Activated gamma-delta T cell treated with anti-CD3 and anti-CD28 coated beads, Interleukin-2, amount 50 U/mL, for 16 hours (primary cell): ENCODE data around the gene MYO5A.
"Not testable (repeated sequence)": the region's sequence is repeated elsewhere in the genome, so short reads cannot be mapped to it uniquely, and the experiment has no call there.

Experiments used
- DNase-seq: peaks from one replicate; pipeline ENCODE4 v3.0.0-alpha.2; 2020; ENCODE audit warnings: low read depth

The MYO5A gene

GRCh38 chr15:52505151-52505550 lies 23.5 kb downstream of the MYO5A start:
- DNase-seq, result no peak

- no peak for DNase-seq
These were observed 24.7 kb downstream of the MYO5A start for GRCh38 chr15:52503788-52504496.

- no peak for DNase-seq
These were observed 26.1 kb downstream of the MYO5A start for GRCh38 chr15:52502608-52503007.

- DNase-seq, result no peak
These were observed 29.2 kb downstream of the MYO5A start for GRCh38 chr15:52499506-52499905.

- no peak for DNase-seq
These were observed 30.0 kb downstream of the MYO5A start for GRCh38 chr15:52498706-52499105.

- DNase-seq, result no peak
These were observed 31.8 kb downstream of the MYO5A start for GRCh38 chr15:52496776-52497470.

GRCh38 chr15:52496175-52496574 lies 32.5 kb downstream of the MYO5A start:
- DNase-seq, result no peak

- DNase-seq, result no peak
These were observed 33.6 kb downstream of the MYO5A start for GRCh38 chr15:52495125-52495524.

GRCh38 chr15:52493968-52494367 lies 34.7 kb downstream of the MYO5A start:
- DNase-seq, result no peak

GRCh38 chr15:52492132-52492531 lies 36.5 kb downstream of the MYO5A start:
- DNase-seq, result no peak

- no peak for DNase-seq
These were observed 37.2 kb downstream of the MYO5A start for GRCh38 chr15:52491472-52491871.

- not testable (repeated sequence) for DNase-seq
These were observed 39.2 kb downstream of the MYO5A start for GRCh38 chr15:52489430-52489829.

- no peak for DNase-seq
These were observed 39.9 kb downstream of the MYO5A start for GRCh38 chr15:52488830-52489229.

- no peak for DNase-seq
These were observed 42.4 kb downstream of the MYO5A start for GRCh38 chr15:52486003-52486996.

- DNase-seq, result no peak
These were observed 43.4 kb downstream of the MYO5A start for GRCh38 chr15:52485290-52485689.

- no peak for DNase-seq
These were observed 45.0 kb downstream of the MYO5A start for GRCh38 chr15:52483707-52484106.

- peak; percentile 30 for DNase-seq
These were observed 46.8 kb downstream of the MYO5A start for GRCh38 chr15:52481915-52482314.

- no peak for DNase-seq
These were observed 47.7 kb downstream of the MYO5A start for GRCh38 chr15:52480990-52481389.

GRCh38 chr15:52466716-52467115 lies 62.0 kb downstream of the MYO5A start:
- no peak for DNase-seq

GRCh38 chr15:52466134-52466701 lies 62.5 kb downstream of the MYO5A start:
- no peak for DNase-seq

GRCh38 chr15:52464478-52464877 lies 64.2 kb downstream of the MYO5A start:
- no peak for DNase-seq

- no peak for DNase-seq
These were observed 64.6 kb downstream of the MYO5A start for GRCh38 chr15:52464040-52464439.
